H1 (cell line): ENCODE data around the gene SHROOM3. TPM values are rescaled to one million over a fixed set of nuclear protein-coding genes. Genes with fewer than 3 reads are reported as not detected.

Experiments used
- BCL11A ChIP-seq, 2 experiments: IDR thresholded peaks; one replicate each; pipeline ENCODE4 v1.6.1; 2011; ENCODE audit warnings: low read depth in 2 of 2, low read length in 2 of 2, mild to moderate bottlenecking in 2 of 2
- CHD7 ChIP-seq: fragments of 300-600 bp; sonication (generic); IDR thresholded peaks from 2 replicates; pipeline ENCODE4 v1.7.1; 2012; ENCODE audit warnings: low read length, moderate library complexity, mild to moderate bottlenecking, inconsistent platforms; ENCODE audit not compliant: insufficient replicate concordance
- EP300 ChIP-seq, 2 experiments: IDR thresholded peaks; 1 replicate in 1 of 2; 2 replicates in 1 of 2; pipeline ENCODE4 v1.6.1; 2011 to 2012; ENCODE audit warnings: low read depth in 2 of 2, low read length in 2 of 2, mild to moderate bottlenecking in 2 of 2, borderline replicate concordance in 1 of 2, inconsistent platforms in 1 of 2, moderate library complexity in 1 of 2
- SIX5 ChIP-seq: IDR thresholded peaks from 2 replicates; pipeline ENCODE4 v1.6.1; 2011; ENCODE audit warnings: mild to moderate bottlenecking, low read depth, low read length
- polyA plus RNA-seq, 7 experiments: library from polyadenylated mRNA; depleted of rRNA in 3 of 7; stranded (reverse) in 5 of 7; unstranded in 2 of 7; fragments of >200 nt in 5 of 7; fragments of 200-250 nt in 2 of 7; gene quantifications; 1 replicate in 5 of 7; 2 replicates in 1 of 7; 4 replicates in 1 of 7; pipeline versions ENCODE4 v1.2.1 to v1.2.3, GENCODE V29; 2011 to 2013; ENCODE audit warnings: missing spikeins in 2 of 7, mixed read lengths in 2 of 7
- total RNA-seq: library from RNA; stranded (reverse); fragmentation: NEBNext Ultra II Directional; extraction: Animal tissue kit (Norgen Biotek cat#: 25700); gene quantifications from 2 replicates; pipeline ENCODE4 v1.2.1, GENCODE V29; 2021

SHROOM3 gene
- total and polyA plus RNA-seq, 2 of the 8 experiments (the other 6 are each of a cell fraction or from before 2014, with no cell fraction given): 15.8 to 34.0 TPM

GRCh38 chr4:76543378-76543777 is 108.3 kb downstream of the SHROOM3 start (continued):
- TF ChIP-seq CHD7 (no peak), EP300 (IDR thresholded peaks at IDR 0.05; ENCODE audit: borderline replicate concordance in 1 of 2, low read depth in 2 of 2, low read length in 2 of 2) (no peak), SIX5 (no peak), BCL11A (IDR thresholded peaks at IDR 0.05; ENCODE audit: low read depth in 2 of 2, low read length in 2 of 2) (no peak)
